Measurements from ENCODE around the gene ANG.

ANG gene

DNA sequence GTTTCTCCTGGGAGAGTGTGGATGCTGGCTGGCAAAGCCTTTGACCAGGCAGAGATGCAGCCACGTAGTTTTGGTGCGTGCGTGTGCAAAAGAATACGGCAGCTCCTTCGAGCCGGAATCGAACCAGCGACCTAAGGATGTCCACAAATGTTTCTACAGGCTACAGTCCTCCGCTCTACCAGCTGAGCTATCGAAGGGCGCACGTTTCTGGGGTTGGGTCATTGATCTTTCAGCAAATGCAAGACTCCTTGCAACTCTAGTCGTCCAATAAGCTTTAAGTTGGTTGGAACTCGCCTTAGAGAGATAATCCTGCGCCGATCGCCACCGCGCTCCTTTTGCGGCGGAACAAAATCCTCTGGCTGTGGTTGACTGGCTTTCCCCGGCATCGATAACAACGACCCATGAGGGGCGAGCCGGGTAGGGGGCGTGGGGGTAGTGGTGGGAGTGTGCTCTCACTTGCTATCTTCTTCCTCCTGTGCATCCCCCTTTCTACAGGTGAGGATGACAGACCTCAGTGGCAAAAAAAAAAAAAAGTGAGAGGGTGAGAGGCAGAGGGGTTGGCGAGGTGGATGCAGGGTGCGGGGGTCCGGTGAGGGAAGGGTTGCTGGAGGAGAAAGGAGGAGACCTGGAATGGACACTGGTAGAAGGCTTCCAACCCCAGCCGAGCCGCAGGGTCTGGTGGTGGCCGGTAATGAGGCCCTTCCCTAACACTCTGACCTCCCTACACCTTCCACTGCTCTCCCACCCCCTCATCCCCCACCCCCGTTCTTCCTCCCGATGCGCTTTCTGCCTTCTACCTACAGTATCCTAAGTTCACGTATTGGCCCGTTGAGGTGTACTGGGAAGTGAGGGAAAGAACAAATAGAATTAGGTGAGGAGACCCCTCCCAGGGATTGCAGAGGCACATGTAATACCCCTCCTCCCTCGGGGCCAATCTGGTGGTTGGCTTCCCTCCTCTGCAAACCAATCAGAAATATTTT is 35.3 kb upstream of the ANG start:
- TF ChIP-seq, protein P1, sequence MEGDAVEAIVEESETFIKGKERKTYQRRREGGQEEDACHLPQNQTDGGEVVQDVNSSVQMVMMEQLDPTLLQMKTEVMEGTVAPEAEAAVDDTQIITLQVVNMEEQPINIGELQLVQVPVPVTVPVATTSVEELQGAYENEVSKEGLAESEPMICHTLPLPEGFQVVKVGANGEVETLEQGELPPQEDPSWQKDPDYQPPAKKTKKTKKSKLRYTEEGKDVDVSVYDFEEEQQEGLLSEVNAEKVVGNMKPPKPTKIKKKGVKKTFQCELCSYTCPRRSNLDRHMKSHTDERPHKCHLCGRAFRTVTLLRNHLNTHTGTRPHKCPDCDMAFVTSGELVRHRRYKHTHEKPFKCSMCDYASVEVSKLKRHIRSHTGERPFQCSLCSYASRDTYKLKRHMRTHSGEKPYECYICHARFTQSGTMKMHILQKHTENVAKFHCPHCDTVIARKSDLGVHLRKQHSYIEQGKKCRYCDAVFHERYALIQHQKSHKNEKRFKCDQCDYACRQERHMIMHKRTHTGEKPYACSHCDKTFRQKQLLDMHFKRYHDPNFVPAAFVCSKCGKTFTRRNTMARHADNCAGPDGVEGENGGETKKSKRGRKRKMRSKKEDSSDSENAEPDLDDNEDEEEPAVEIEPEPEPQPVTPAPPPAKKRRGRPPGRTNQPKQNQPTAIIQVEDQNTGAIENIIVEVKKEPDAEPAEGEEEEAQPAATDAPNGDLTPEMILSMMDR (IDR thresholded peaks at IDR 0.05; ENCODE audit: insufficient read depth, low read length, poor library complexity, severe bottlenecking) = no peak
- Histone ChIP-seq H3K4me3 (replicated peaks; ENCODE audit: low read depth, low read length) (peak overlapping the region; percentile 31), H3K36me3 (ENCODE audit: control insufficient read depth, insufficient read depth, low read length) (no peaks in the 10 kb centered on the region), H3K27me3 (replicated peaks; ENCODE audit: control insufficient read depth, insufficient read depth, low read length) (no peaks in the 10 kb centered on the region)
- DNase-seq (ENCODE audit: extremely low read depth, insufficient read length) = peak; percentile 70

DNA sequence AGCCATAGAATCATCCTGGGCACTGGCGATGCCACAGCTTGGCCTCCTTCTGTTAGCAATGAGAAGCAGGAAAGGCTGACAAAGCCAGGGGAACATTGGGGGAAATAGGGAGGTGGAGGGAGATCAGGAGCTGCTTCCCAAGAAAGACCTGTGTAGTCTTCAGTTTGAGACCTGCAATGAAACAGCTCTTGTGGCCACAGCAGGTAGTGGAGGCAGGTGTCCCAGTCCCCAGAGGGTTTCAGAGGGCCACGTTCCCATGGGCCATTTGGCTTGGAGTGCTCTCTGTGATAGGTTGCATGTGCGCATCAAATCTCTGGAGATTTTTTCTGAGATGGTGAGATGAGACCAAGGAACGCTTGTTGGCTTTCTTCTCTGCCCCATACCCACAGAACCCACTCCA is 32.7 kb upstream of the ANG start:
- H3K27me3 ChIP-seq (replicated peaks; ENCODE audit: control insufficient read depth, insufficient read depth, low read length) = no peaks in the 10 kb centered on the region

DNA sequence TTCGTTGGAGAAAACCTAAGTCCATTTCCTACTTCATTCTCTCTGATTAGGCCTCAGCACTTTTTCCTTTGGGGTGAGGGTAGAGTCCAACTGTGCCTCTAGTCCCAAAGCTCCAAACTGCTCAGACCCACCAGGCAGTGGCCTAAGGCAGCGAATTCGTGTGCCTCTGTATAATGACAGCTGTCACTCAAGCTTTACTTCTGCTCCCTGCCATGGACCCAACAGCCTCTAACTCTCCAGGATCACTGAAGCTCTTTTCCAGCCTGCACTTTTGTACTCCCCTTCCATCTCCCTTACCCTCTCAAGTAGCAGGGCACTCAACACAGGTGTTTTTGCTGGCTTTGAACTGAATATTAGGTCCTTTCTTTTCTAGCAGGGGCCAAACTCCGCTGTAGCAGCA is 32.3 kb upstream of the ANG start:
- no peak for DNase-seq (ENCODE audit: extremely low read depth, insufficient read length)
- no peaks in the 10 kb centered on the region for H3K36me3 ChIP-seq (ENCODE audit: control insufficient read depth, insufficient read depth, low read length)
- TF ChIP-seq, protein P1 (IDR thresholded peaks at IDR 0.05; ENCODE audit: insufficient read depth, low read length, poor library complexity, severe bottlenecking) = no peak
- H3K27me3 ChIP-seq (replicated peaks; ENCODE audit: control insufficient read depth, insufficient read depth, low read length) = no peaks in the 10 kb centered on the region
- no peak overlapping the region for H3K4me3 ChIP-seq (replicated peaks; ENCODE audit: low read depth, low read length)

More for the DNA sequence above, 32.7 kb upstream of the ANG start:
- Histone ChIP-seq H3K36me3 (ENCODE audit: control insufficient read depth, insufficient read depth, low read length) (no peaks in the 10 kb centered on the region), H3K4me3 (replicated peaks; ENCODE audit: low read depth, low read length) (no peak overlapping the region)
- TF ChIP-seq, protein P1 (IDR thresholded peaks at IDR 0.05; ENCODE audit: insufficient read depth, low read length, poor library complexity, severe bottlenecking) = no peak
- DNase-seq (ENCODE audit: extremely low read depth, insufficient read length) = no peak

DNA sequence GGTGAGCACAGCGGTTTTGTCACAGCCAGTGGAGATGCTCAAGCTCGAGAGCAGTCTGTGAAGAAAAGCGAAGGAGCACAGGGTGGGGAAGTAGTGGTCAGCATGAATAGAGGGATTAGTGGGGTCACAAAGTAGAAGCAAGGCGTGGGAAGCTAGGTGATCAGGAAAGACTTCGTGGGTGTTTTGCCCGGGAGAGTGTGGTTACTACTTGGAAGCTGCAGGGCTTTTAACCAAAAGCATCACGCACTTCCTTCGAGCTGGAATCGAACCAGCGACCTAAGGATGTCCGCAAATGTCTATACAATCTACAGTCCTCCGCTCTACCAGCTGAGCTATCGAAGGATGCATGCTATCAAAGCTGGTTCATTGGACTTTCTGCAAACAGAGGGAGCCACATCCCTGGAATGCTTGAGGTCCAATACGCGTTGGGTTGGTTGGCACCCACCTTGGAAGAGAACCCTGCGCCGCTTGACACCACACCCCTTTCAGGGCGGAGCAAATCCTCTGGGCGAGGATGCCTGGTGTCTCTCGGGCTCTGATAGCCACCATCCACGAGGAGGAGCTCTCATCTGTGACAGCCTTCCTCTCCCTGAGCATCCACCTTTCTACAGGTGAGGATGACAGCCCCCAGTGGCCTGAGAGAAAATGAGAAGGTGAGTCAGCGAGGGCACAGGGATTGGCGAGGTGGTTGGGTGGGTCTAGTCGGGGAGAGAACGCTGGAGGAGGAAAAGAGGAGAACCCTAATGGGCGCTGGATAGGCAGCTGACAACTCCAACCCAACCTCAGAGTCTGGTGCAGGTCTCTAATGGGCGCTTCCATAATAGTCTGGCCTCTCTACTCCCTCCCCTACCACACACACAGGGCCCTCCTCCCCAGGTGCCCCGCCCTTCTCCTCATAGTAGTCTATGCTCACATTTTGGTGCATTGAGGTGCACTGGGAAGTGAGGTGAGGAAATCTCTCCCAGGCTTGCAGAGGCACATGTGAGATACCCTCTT is 31.1 kb upstream of the ANG start:
- DNase-seq (ENCODE audit: extremely low read depth, insufficient read length) = no peak
- no peak overlapping the region for H3K4me3 ChIP-seq (replicated peaks; ENCODE audit: low read depth, low read length)
- TF ChIP-seq, protein P1 (IDR thresholded peaks at IDR 0.05; ENCODE audit: insufficient read depth, low read length, poor library complexity, severe bottlenecking) = peak; percentile 31
- no peaks in the 10 kb centered on the region for H3K36me3 ChIP-seq (ENCODE audit: control insufficient read depth, insufficient read depth, low read length)
- H3K27me3 ChIP-seq (replicated peaks; ENCODE audit: control insufficient read depth, insufficient read depth, low read length) = no peaks in the 10 kb centered on the region

DNA sequence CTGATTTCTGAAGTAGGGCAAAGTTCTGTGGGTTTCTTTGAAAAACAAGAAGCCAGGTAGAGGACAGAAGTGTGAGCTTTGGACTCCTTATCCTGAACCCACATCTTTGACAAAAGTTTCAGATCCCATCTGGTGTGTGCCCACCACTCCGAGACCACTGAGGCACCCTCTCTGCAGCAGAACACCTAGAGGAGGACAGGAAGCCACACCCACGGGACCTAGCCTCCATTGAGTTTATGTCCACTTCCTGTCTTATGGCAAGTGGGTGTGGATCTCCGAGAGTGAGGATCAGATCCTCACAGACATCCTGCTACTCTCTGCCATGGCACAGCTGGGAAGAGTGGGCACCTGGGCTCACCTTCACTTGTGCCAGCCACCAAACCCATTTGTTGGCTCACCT is 30.3 kb upstream of the ANG start:
- no peaks in the 10 kb centered on the region for H3K36me3 ChIP-seq (ENCODE audit: control insufficient read depth, insufficient read depth, low read length)
- no peaks in the 10 kb centered on the region for H3K27me3 ChIP-seq (replicated peaks; ENCODE audit: control insufficient read depth, insufficient read depth, low read length)
- no peak overlapping the region for H3K4me3 ChIP-seq (replicated peaks; ENCODE audit: low read depth, low read length)
- TF ChIP-seq, protein P1 (IDR thresholded peaks at IDR 0.05; ENCODE audit: insufficient read depth, low read length, poor library complexity, severe bottlenecking) = no peak
- no peak for DNase-seq (ENCODE audit: extremely low read depth, insufficient read length)

Measured in GM06990 (cell line).